HepG2 (cell line): ENCODE data around the gene ZNF454. TPM values are rescaled to one million over a fixed set of nuclear protein-coding genes. Genes with fewer than 3 reads are reported as not detected.

Source experiments
- ATAC-seq: fragments of 200-7000 bp; cut with Tn5 transposase; 3 replicates; pipeline ENCODE4 v1.9.1; 2020; ENCODE audit warnings: mild to moderate bottlenecking, moderate library complexity
- BruUV-seq: library from RNA; stranded (reverse); fragments of 400-500 nt; replicated peaks from 2 replicates; lab custom pipeline; 2021; lab: Mats Ljungman, UMichigan
- CTCF ChIA-PET: fragments of 300-600 bp; formaldehyde crosslinking; extraction: SDS; loops from one replicate; lab custom pipeline; 2021; ENCODE audit warnings: low total read pairs, inconsistent platforms, low intra/inter-chr PET ratio; lab: Yijun Ruan, JAX
- POLR2A ChIA-PET: fragments of 350-600 bp; sonication (Branson Sonifier 250); formaldehyde crosslinking; loops from one replicate; lab custom pipeline; 2020; ENCODE audit warnings: antibody characterized with exemption, inconsistent platforms; lab: Yijun Ruan, JAX
- DNase-seq: peaks from one replicate; pipeline ENCODE4 v3.0.0-alpha.2; 2015; ENCODE audit warnings: low spot score
- FAIRE-seq: peaks from 3 replicates; lab custom pipeline; 2011; peaks lifted over from hg19 to GRCh38; lab: Jason Lieb, UNC
- H2AFZ ChIP-seq: one replicate; pipeline ENCODE4 v1.6.1; 2011; ENCODE audit warnings: low read length, inconsistent platforms
- H3K27ac ChIP-seq: fragments of 300-600 bp; 3 replicates; pipeline ENCODE4 v1.8.0; 2011; ENCODE audit warnings: mixed run types, mild to moderate bottlenecking, mixed read lengths, low read length, inconsistent platforms; ENCODE audit not compliant: insufficient read depth; ENCODE audit errors: extremely low read length
- H3K27me3 ChIP-seq, 2 experiments: fragments of 200-600 bp in 1 of 2; 2 replicates in 1 of 2; 3 replicates in 1 of 2; pipeline versions ENCODE4 v1.6.0 to v1.8.0; 2011; ENCODE audit warnings: low read length in 2 of 2, mild to moderate bottlenecking in 2 of 2, moderate library complexity in 2 of 2, inconsistent platforms in 1 of 2; ENCODE audit not compliant: insufficient read depth in 2 of 2, control insufficient read depth in 1 of 2
- H3K36me3 ChIP-seq, 2 experiments: fragments of 200-600 bp in 1 of 2; replicated peaks in 1 of 2; 2 replicates in 1 of 2; 3 replicates in 1 of 2; pipeline versions ENCODE4 v1.5.1 to v1.8.0; 2011; ENCODE audit warnings: low read length in 2 of 2, inconsistent platforms in 1 of 2; ENCODE audit not compliant: insufficient read depth in 2 of 2, control insufficient read depth in 1 of 2
- H3K4me1 ChIP-seq: 2 replicates; pipeline ENCODE4 v1.5.1; 2012; ENCODE audit warnings: low read length, inconsistent platforms; ENCODE audit not compliant: insufficient read depth
- H3K4me2 ChIP-seq: 2 replicates; pipeline ENCODE4 v1.6.0; 2011; ENCODE audit warnings: low read depth, low read length, inconsistent platforms
- H3K4me3 ChIP-seq, 3 experiments: fragments of 200-600 bp in 1 of 3; sonication (generic), shearing (Covaris generic) in 1 of 3; replicated peaks in 1 of 3; 2 replicates each; pipeline ENCODE4 v1.5.1; 2011 to 2016; ENCODE audit warnings: low read length in 3 of 3, inconsistent platforms in 2 of 3, low read depth in 2 of 3, mild to moderate bottlenecking in 2 of 3, control low read depth in 1 of 3, mixed read lengths in 1 of 3; ENCODE audit not compliant: insufficient read depth in 1 of 3
- H3K79me2 ChIP-seq: one replicate; pipeline ENCODE4 v1.6.1; 2011; ENCODE audit warnings: low read length, inconsistent platforms; ENCODE audit not compliant: insufficient read depth
- H3K9ac ChIP-seq: 2 replicates; pipeline ENCODE4 v1.6.0; 2011; ENCODE audit warnings: mild to moderate bottlenecking, low read depth, low read length, inconsistent platforms; ENCODE audit not compliant: insufficient read depth
- H3K9me3 ChIP-seq: 2 replicates; pipeline ENCODE4 v1.5.1; 2012; ENCODE audit warnings: mild to moderate bottlenecking, low read length
- H4K20me1 ChIP-seq: 2 replicates; pipeline ENCODE4 v1.6.0; 2011; ENCODE audit warnings: inconsistent platforms, mild to moderate bottlenecking, low read length, moderate library complexity; ENCODE audit not compliant: insufficient read depth
- FIP1L1 ChIP-seq: fragments of 200-400 bp; formaldehyde crosslinking; IDR thresholded peaks from 2 replicates; pipeline ENCODE4 v1.6.1; 2018; ENCODE audit warnings: low read depth, mild to moderate bottlenecking, low read length, moderate library complexity, borderline replicate concordance; ENCODE audit not compliant: insufficient read depth
- FOXK1 ChIP-seq: sonication (generic); formaldehyde crosslinking; IDR thresholded peaks from 2 replicates; pipeline ENCODE4 v1.4.0; 2020; ENCODE audit warnings: low read depth, missing genetic modification reagents, borderline replicate concordance
- KLF9 ChIP-seq: IDR thresholded peaks from 2 replicates; pipeline ENCODE4 v1.6.1; 2016; ENCODE audit warnings: low read depth
- MAF1 ChIP-seq: sonication (generic); formaldehyde crosslinking; IDR thresholded peaks from 2 replicates; pipeline ENCODE4 v1.5.0; 2020; ENCODE audit warnings: missing genetic modification reagents, borderline replicate concordance
- TP53 ChIP-seq: sonication (generic); formaldehyde crosslinking; conservative IDR thresholded peaks from 2 replicates; pipeline ENCODE4 v1.4.0; 2020; ENCODE audit warnings: missing genetic modification reagents
- ZBTB14 ChIP-seq: sonication (generic); formaldehyde crosslinking; IDR thresholded peaks from 2 replicates; pipeline ENCODE4 v1.4.0; 2020; ENCODE audit warnings: missing genetic modification reagents
- ZBTB20 ChIP-seq: sonication (generic); formaldehyde crosslinking; IDR thresholded peaks from 2 replicates; pipeline ENCODE4 v1.8.1; 2023; ENCODE audit warnings: missing genetic modification reagents, low read depth, mild to moderate bottlenecking, borderline replicate concordance
- ZFP90 ChIP-seq: sonication (generic); formaldehyde crosslinking; IDR thresholded peaks from 2 replicates; pipeline ENCODE4 v1.8.0; 2022; ENCODE audit warnings: missing genetic modification reagents, mild to moderate bottlenecking, inconsistent platforms, borderline replicate concordance
- ZMAT5 ChIP-seq: sonication (generic); formaldehyde crosslinking; IDR thresholded peaks from 2 replicates; pipeline ENCODE4 v1.5.0; 2020; ENCODE audit warnings: mild to moderate bottlenecking, low read depth, missing genetic modification reagents, borderline replicate concordance
- ZNF101 ChIP-seq: sonication (generic); formaldehyde crosslinking; IDR thresholded peaks from 2 replicates; pipeline ENCODE4 v1.4.0; 2020; ENCODE audit warnings: mild to moderate bottlenecking, low read depth, missing genetic modification reagents, borderline replicate concordance
- ZNF124 ChIP-seq: sonication (generic); formaldehyde crosslinking; IDR thresholded peaks from 2 replicates; pipeline ENCODE4 v1.4.0; 2020; ENCODE audit warnings: missing genetic modification reagents
- ZNF224 ChIP-seq: sonication (generic); formaldehyde crosslinking; IDR thresholded peaks from 2 replicates; pipeline ENCODE4 v1.5.0; 2020; ENCODE audit warnings: mild to moderate bottlenecking, missing genetic modification reagents
- ZNF530 ChIP-seq: sonication (generic); formaldehyde crosslinking; IDR thresholded peaks from 2 replicates; pipeline ENCODE4 v1.5.0; 2020; ENCODE audit warnings: low read depth, mild to moderate bottlenecking, missing genetic modification reagents
- ZNF605 ChIP-seq: sonication (generic); formaldehyde crosslinking; IDR thresholded peaks from 2 replicates; pipeline ENCODE4 v1.8.0; 2022; ENCODE audit warnings: mild to moderate bottlenecking, missing genetic modification reagents
- ZNF607 ChIP-seq: sonication (generic); formaldehyde crosslinking; IDR thresholded peaks from 2 replicates; pipeline ENCODE4 v1.5.1; 2020; ENCODE audit warnings: missing genetic modification reagents, mild to moderate bottlenecking, borderline replicate concordance
- WGBS: methylation state at CpG from one replicate; pipeline ENCODE4 v1.1.6; 2017; ENCODE audit warnings: low lambda C conversion rate; 5-methylcytosine and 5-hydroxymethylcytosine counted together
- in situ Hi-C: cut with HindIII; loops from 2 replicates; pipeline ENCODE4 v1.10.0; 2017; ENCODE audit warnings: low pct_unique_long_range_greater_than_20kb; ENCODE audit not compliant: extremely low pct_ligation_motif_present
- intact Hi-C: fragments of 100-400 bp; cut with micrococcal nuclease; formaldehyde crosslinking; loops from one replicate; pipeline ENCODE4 v1.10.0; 2022; ENCODE audit not compliant: unreplicated experiment
- polyA plus RNA-seq, 8 experiments: library from polyadenylated mRNA; depleted of rRNA in 3 of 8; stranded (reverse) in 7 of 8; unstranded in 1 of 8; fragments of >200 nt; fragmentation: Illumina TruSeq in 4 of 8; extraction: Trizol in 4 of 8; gene quantifications; 2 replicates each; pipeline versions ENCODE4 v1.2.1 to v1.2.3, GENCODE V29; 2011 to 2016; ENCODE audit warnings: low read depth in 4 of 8, missing spikeins in 1 of 8, mixed read lengths in 1 of 8; ENCODE audit not compliant: insufficient read depth in 1 of 8
- total RNA-seq, 5 experiments: library from RNA; depleted of rRNA; stranded (reverse); fragments of >200 nt; fragmentation: Illumina TruSeq; extraction: Trizol; gene quantifications; 2 replicates each; pipeline ENCODE4 v1.2.3, GENCODE V29; 2016; ENCODE audit warnings: low read depth in 1 of 5
- TF ChIP-seq, protein P1 (sequence below): sonication (generic); formaldehyde crosslinking; IDR thresholded peaks from 2 replicates; pipeline ENCODE4 v1.9.0; 2022; ENCODE audit warnings: low read depth, missing genetic modification reagents
- TF ChIP-seq, protein P2 (sequence below): sonication (generic); formaldehyde crosslinking; IDR thresholded peaks from 2 replicates; pipeline ENCODE4 v1.9.0; 2022; ENCODE audit warnings: missing genetic modification reagents, mild to moderate bottlenecking, borderline replicate concordance

The ZNF454 gene
- total and polyA plus RNA-seq, 2 of the 13 experiments (the other 11 are each of a cell fraction or from before 2014, with no cell fraction given), result 0.16 TPM; not detected in 1

GRCh38 chr5:178895615-178896571 lies 45.1 kb upstream of the ZNF454 start, which contains the start of gene ZFP2:
Gene ZFP2 (plus strand): TSS chr5:178895913. CDS start chr5:178931314, 35,401 bp downstream.
- ATAC-seq, result peak; percentile 96
- no peak for FAIRE-seq
- BruUV-seq, result no TSS peak
- Histone ChIP-seq H3K27ac (no peak within 1 kb of the TSS), H2AFZ (no peak within 1 kb of the TSS), H3K27me3 (no peaks in the 10 kb centered on the region), H4K20me1 (no peaks in the 10 kb centered on the region), H3K4me1 (peaks cover 12% of the 10 kb centered on the region), H3K4me3 (peak within 1 kb of the TSS; percentile 43 to 72 (median 71)), H3K4me2 (peak within 1 kb of the TSS; percentile 70), H3K9ac (peak within 1 kb of the TSS; percentile 54), H3K79me2 (no peaks in the 10 kb centered on the region), H3K9me3 (peaks cover 22% of the 10 kb centered on the region; the same call in 1 of the 2 replicates), H3K36me3 (no peaks in the 10 kb centered on the region)
- 52% methylated on average over 26 of the region's 79 CpGs for WGBS
- CTCF ChIA-PET, result no interaction called here
- POLR2A ChIA-PET, result interaction anchor here (0.7 to 1.6 kb wide), 2 partner anchors 36 to 109 kb away, joined by 3 to 8 read pairs; partner anchors contain the start of gene ZNF354B
- in situ Hi-C loops, result no loop called here
- intact Hi-C loops, result no loop called here
- DNase-seq, result peak; percentile 19
- TF ChIP-seq ZNF530 (CRISPR knock-in tag), result no peak
- no peak for TF ChIP-seq ZMAT5 (CRISPR knock-in tag)
- no peak for TF ChIP-seq FIP1L1
- TF ChIP-seq, protein P1, sequence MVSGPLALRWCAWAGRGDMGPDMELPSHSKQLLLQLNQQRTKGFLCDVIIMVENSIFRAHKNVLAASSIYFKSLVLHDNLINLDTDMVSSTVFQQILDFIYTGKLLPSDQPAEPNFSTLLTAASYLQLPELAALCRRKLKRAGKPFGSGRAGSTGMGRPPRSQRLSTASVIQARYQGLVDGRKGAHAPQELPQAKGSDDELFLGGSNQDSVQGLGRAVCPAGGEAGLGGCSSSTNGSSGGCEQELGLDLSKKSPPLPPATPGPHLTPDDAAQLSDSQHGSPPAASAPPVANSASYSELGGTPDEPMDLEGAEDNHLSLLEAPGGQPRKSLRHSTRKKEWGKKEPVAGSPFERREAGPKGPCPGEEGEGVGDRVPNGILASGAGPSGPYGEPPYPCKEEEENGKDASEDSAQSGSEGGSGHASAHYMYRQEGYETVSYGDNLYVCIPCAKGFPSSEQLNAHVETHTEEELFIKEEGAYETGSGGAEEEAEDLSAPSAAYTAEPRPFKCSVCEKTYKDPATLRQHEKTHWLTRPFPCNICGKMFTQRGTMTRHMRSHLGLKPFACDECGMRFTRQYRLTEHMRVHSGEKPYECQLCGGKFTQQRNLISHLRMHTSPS (CRISPR knock-in tag), result no peak
- 0 out of 2 replicates have a peak, but pooled peaks have one; percentile 24 for TF ChIP-seq ZNF605 (CRISPR knock-in tag)
- TF ChIP-seq KLF9 (CRISPR knock-in tag), result no peak
- TF ChIP-seq, protein P2, sequence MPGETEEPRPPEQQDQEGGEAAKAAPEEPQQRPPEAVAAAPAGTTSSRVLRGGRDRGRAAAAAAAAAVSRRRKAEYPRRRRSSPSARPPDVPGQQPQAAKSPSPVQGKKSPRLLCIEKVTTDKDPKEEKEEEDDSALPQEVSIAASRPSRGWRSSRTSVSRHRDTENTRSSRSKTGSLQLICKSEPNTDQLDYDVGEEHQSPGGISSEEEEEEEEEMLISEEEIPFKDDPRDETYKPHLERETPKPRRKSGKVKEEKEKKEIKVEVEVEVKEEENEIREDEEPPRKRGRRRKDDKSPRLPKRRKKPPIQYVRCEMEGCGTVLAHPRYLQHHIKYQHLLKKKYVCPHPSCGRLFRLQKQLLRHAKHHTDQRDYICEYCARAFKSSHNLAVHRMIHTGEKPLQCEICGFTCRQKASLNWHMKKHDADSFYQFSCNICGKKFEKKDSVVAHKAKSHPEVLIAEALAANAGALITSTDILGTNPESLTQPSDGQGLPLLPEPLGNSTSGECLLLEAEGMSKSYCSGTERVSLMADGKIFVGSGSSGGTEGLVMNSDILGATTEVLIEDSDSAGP (CRISPR knock-in tag), result peak; percentile 23; the same call in 1 of the 2 replicates
- TF ChIP-seq ZNF124, result no peak
- TF ChIP-seq ZNF607 (CRISPR knock-in tag), result no peak
- no peak for TF ChIP-seq ZBTB20 (CRISPR knock-in tag)
- no peak for TF ChIP-seq ZNF224 (CRISPR knock-in tag)
- peak; percentile 30; the same call in 1 of the 2 replicates for TF ChIP-seq FOXK1
- no peak for TF ChIP-seq ZNF101 (CRISPR knock-in tag)
- TF ChIP-seq ZBTB14 (CRISPR knock-in tag), result no peak
- no peak for TF ChIP-seq TP53 (CRISPR knock-in tag)
- TF ChIP-seq MAF1, result no peak
- peak; percentile 64; the same call in 1 of the 2 replicates for TF ChIP-seq ZFP90 (CRISPR knock-in tag)
